GM19324 (cell line): ENCODE results near the gene TTYH2.

Experiments used
- ATAC-seq: cut with Tn5 transposase; IDR thresholded peaks from one replicate; pipeline ENCODE4 v1.9.1; 2021; ENCODE audit warnings: mild to moderate bottlenecking, moderate library complexity; ENCODE audit not compliant: unreplicated experiment, low FRiP score

The TTYH2 gene

GRCh38 chr17:74213861-74214391, 555 bp downstream of the TTYH2 start:
- no peak for ATAC-seq

DNA sequence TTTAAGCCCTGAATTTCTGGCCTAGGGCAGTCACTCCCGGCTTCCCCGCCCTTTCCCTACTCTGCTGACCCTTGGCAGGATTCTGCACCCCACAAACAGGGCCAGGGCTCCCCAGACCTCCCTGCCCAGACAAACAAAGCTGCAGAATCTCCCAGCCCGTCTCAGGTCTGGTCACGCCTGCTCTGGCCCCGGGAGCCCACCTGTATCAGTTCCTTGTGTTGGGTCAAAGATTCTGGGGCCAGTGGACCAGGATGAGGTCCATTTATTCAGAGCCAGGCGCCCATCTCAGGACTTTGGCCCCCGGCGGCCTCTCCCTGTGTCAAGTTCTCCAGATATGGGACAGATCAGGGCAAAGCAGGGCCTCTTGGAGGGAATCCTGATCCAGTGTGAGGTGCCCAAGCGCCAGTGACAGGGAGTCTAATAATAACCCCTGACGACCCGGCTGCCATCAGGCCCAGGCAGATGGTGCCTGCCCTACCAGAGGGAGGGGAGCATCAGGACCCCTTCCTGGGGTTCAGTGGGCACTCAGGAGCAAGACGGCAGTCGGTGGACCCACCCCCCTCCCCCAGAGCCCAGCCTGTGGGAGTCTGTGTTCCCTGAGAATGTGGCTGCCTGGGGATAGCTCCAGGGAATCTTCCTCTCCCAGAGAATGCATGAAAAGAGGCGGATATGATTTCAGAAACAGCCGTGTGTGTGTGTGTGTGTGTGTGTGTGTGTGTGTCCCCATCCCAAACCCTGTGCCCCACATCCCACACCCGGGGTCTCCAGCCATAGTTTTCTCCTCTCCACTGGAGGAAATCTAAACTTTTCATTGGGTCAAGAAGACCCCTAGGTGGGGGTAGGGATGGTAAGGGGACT, 1.3 kb downstream of the TTYH2 start:
- no peak for ATAC-seq

DNA sequence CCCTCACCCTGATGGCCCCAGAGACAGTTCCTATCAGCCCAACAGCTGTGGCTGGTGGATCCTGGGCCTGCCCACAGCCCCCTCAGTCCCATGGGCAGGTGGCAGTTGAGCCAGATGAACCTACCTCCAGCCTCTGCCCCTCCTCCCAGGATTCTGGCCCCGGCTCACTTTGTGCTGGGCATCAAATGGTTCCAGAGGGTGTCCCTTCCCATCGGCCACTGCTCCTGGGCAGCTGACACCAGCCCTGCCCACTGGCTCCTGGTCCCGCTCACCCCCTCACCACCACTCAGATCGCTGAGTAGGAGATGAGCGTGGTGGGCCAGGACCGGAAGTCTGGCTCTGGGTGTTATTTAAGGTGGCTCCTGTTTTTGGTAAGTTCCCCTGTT, 2.0 kb downstream of the TTYH2 start:
- no peak for ATAC-seq

GRCh38 chr17:74216505-74216904, 3.1 kb downstream of the TTYH2 start:
- ATAC-seq, result no peak

DNA sequence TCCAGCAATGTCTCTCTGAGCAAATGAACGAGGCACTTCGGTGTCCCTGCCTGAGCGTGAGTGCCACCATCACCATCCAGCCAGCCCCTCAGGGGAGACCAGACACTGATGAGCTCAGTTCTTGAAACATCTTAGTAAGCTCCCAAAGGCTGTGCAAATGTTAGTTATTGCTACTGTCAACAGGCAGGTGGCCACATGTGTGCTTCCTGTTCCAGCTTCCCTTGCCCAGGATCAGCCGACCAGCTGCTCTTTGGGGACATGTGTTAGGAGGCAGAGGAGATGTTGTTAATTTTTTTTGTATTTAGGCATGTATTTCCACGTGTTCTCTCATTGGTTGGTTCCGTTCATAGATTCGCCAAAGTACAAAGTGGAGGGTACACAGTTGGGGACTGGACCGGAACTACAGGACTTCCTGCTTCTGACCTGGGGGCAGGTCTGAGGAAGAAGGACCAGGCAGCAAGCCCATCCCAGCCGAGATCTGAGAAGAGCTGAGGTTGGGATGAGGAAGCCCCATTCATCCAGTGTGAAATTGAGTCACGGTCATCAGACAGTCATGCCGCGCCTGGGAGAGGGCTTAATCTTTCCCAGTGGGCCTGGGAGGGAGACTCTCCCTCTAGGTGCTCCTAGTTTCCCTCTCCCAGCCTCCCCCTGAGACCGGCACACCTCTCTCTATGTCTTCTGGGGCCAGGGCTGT, 3.8 kb downstream of the TTYH2 start:
- ATAC-seq, result no peak

- ATAC-seq, result no peak
These were observed 4.5 kb downstream of the TTYH2 start for GRCh38 chr17:74217888-74218287.

GRCh38 chr17:74218436-74218835, 5.1 kb downstream of the TTYH2 start:
- ATAC-seq, result no peak

- no peak for ATAC-seq
These were observed 6.3 kb downstream of the TTYH2 start for GRCh38 chr17:74219576-74220133.

DNA sequence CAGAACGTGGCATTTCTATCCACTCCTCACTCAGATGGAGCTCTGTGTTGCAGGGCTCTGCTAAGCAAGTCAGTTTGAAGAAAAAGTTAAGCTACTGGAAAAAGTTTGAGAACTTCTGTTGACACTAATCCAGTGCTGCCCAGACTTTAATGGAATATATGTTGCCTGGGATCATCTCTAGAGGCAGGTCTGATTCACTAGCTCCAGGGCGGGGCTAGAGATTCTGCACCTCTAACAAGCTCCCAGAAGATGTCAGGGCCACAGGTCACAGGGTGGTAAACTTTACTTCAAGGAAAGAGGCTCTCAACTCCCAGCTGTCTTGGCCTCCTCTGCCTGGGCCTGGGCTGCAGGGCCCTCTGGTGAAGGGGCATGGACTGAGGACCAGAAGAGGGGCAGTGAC, 6.8 kb downstream of the TTYH2 start:
- ATAC-seq, result no peak

GRCh38 chr17:74220946-74221818, 7.8 kb downstream of the TTYH2 start:
- no peak for ATAC-seq

GRCh38 chr17:74222399-74222798, 9.0 kb downstream of the TTYH2 start:
- ATAC-seq, result no peak

DNA sequence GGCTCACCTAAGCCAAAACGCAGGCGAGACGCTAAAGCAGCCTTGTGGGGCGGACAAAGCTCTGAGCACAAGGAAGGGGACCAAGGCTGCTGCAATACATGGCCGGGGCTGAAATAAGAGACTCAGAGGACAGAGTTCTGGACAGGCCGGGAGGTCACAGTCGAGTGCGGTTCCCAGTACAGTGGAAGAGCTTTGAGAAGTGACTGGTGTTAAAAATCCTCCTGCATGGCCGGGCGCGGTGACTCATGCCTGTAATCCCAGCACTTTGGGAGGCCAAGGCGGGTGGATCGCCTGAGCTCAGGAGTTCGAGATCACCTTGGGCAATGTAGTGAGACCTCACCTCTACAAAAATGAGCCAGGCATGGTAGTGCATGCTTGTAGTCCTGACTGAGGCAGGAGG, 10.5 kb downstream of the TTYH2 start:
- no peak for ATAC-seq

- no peak for ATAC-seq
These were observed 11.8 kb downstream of the TTYH2 start for GRCh38 chr17:74224959-74225725.

GRCh38 chr17:74226252-74226651, 12.9 kb downstream of the TTYH2 start:
- ATAC-seq, result no peak

DNA sequence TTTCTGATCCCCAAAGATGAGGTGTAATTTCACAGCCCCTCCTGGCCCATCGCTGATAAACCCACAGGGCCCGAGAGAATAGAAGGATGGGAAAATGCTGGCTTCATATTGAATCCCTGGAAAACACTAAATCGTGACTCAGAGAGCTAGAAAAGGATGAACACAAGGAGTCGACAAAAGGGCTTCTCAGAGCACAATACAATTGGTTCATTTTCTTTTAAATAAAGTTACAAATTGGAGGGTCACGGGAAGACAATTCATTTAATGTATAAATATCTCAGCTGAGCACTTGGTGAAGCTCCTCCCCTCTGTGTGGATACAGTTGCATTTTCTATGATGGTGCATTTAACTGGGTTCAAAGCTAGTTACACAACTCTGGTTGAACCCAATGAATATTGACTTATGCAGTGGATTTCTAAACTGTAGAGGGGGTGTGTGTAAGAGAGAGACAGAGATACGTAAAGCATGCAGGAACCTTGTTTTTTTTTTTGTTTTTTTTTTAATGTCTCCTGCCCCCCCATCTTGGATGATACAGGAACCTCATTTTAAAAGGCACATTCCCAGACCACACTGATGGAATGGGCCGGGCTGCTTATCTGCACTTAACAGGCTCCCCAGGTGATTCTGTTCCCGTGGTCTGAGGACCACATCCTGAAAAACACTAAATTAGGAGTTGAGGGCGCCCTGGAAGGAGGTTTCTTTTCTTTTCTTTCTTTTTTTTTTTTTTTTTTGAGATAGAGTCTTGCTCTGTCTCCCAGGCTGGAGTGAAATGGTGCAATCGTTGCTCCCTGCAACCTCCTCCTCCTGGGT, 14.1 kb downstream of the TTYH2 start:
- no peak for ATAC-seq

DNA sequence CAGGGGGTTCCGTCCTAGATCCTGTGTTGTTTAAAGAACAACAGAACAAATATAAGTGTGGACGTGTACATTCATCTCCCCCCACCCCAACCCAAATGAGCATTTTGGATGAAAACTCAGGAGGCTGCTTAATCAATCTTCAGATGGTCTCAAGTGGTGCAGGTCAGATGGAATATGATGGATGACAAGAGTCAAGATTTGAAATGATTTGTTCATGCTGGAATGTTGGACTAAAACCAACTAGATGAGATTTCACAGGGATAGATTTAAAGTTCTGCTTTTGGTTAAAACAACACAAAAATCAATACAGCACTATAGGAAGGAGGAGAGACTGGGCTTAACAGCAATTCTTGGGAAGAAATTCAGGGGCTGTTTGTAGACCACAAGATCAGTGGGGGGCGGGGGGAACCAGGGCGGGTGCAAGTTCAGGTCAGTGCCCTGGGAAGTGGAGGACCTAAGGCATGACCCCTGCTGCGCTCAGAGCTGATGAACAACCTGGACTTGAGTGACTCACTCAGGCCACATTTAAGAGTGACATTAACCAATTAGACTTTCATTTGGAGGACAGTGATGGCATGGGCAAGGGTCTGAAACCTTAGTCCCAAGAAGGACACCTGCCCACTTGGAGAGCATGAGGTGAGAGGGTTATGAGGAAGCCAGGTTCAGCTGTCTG, 15.1 kb downstream of the TTYH2 start:
- ATAC-seq, result no peak

GRCh38 chr17:74230896-74231295, 17.5 kb downstream of the TTYH2 start:
- no peak for ATAC-seq
